DND-41 (cell line): ENCODE results near the gene FAM20B.

Experiments
- ATAC-seq: fragments of 200-7000 bp; cut with Tn5 transposase; 3 replicates; pipeline ENCODE4 v1.9.1; 2021; ENCODE audit warnings: low read depth; ENCODE audit not compliant: insufficient read depth
- DNase-seq: peaks from one replicate; pipeline ENCODE4 v3.0.0-alpha.2; 2020
- H2AFZ ChIP-seq: 2 replicates; pipeline ENCODE4 v1.6.0; 2012; ENCODE audit warnings: low read depth, low read length
- H3K27ac ChIP-seq: 2 replicates; pipeline ENCODE4 v1.5.1; 2012; ENCODE audit warnings: low read length, inconsistent platforms
- H3K27me3 ChIP-seq: fragments of 200-600 bp; sonication (generic); 2 replicates; pipeline ENCODE4 v1.6.0; 2012; ENCODE audit warnings: low read length, mild to moderate bottlenecking, inconsistent platforms; ENCODE audit not compliant: insufficient read depth, poor library complexity
- H3K36me3 ChIP-seq: 2 replicates; pipeline ENCODE4 v1.5.1; 2012; ENCODE audit warnings: low read length, inconsistent platforms; ENCODE audit not compliant: insufficient read depth
- H3K4me1 ChIP-seq: 2 replicates; pipeline ENCODE4 v1.5.1; 2012; ENCODE audit warnings: mild to moderate bottlenecking, low read length; ENCODE audit not compliant: insufficient read depth
- H3K4me2 ChIP-seq: 2 replicates; pipeline ENCODE4 v1.6.0; 2012; ENCODE audit warnings: mild to moderate bottlenecking, moderate library complexity, low read length, inconsistent platforms; ENCODE audit not compliant: insufficient read depth
- H3K4me3 ChIP-seq, 2 experiments: fragments of 200-600 bp in 1 of 2; shearing (Covaris generic) in 1 of 2; 2 replicates each; pipeline ENCODE4 v1.5.1; 2012 to 2016; ENCODE audit warnings: inconsistent platforms in 2 of 2, low read length in 2 of 2, mild to moderate bottlenecking in 2 of 2, low read depth in 1 of 2, moderate library complexity in 1 of 2
- H3K79me2 ChIP-seq: 2 replicates; pipeline ENCODE4 v1.6.0; 2012; ENCODE audit warnings: low read length, inconsistent platforms; ENCODE audit not compliant: insufficient read depth
- H3K9ac ChIP-seq: 2 replicates; pipeline ENCODE4 v1.6.0; 2012; ENCODE audit warnings: low read depth, mild to moderate bottlenecking, inconsistent platforms, low read length, moderate library complexity
- H3K9me3 ChIP-seq: 2 replicates; pipeline ENCODE4 v1.5.1; 2012; ENCODE audit warnings: low read length, moderate library complexity, mild to moderate bottlenecking, inconsistent platforms; ENCODE audit not compliant: insufficient read depth, severe bottlenecking
- H4K20me1 ChIP-seq: 2 replicates; pipeline ENCODE4 v1.6.0; 2012; ENCODE audit warnings: low read length; ENCODE audit not compliant: insufficient read depth
- CTCF ChIP-seq: IDR thresholded peaks from 2 replicates; pipeline ENCODE4 v1.5.1; 2012; ENCODE audit warnings: borderline replicate concordance, low read length, moderate library complexity, mild to moderate bottlenecking; ENCODE audit not compliant: poor library complexity, severe bottlenecking; ENCODE audit errors: extremely low read depth
- EZH2 ChIP-seq: IDR thresholded peaks from 3 replicates; pipeline ENCODE4 v1.6.1; 2012; ENCODE audit warnings: borderline replicate concordance, low read depth, mild to moderate bottlenecking, moderate library complexity, low read length, inconsistent platforms; ENCODE audit not compliant: severe bottlenecking

Gene FAM20B

GRCh38 chr1:179095924-179096323 lies 70.2 kb downstream of the FAM20B start:
- H3K79me2 ChIP-seq: no peaks in the 10 kb centered on the region; the same call in 1 of the 2 replicates
- no peaks in the 10 kb centered on the region for H3K9me3 ChIP-seq
- no peak overlapping the region for H3K4me2 ChIP-seq
- no peak overlapping the region for H3K27ac ChIP-seq
- H2AFZ ChIP-seq: no peak overlapping the region
- peaks cover 14% of the 10 kb centered on the region for H4K20me1 ChIP-seq
- H3K9ac ChIP-seq: no peak overlapping the region
- no peaks in the 10 kb centered on the region for H3K4me1 ChIP-seq
- no peak overlapping the region for H3K4me3 ChIP-seq
- H3K36me3 ChIP-seq: peaks cover 70% of the 10 kb centered on the region
- DNase-seq (no peak), ATAC-seq (no peak)
- no peak for TF ChIP-seq EZH2
- TF ChIP-seq CTCF: no peak
- H3K27me3 ChIP-seq: no peaks in the 10 kb centered on the region

- no peak overlapping the region for H3K4me2 ChIP-seq
- no peaks in the 10 kb centered on the region for H3K27me3 ChIP-seq
- H3K27ac ChIP-seq: no peak overlapping the region
- H3K9ac ChIP-seq: no peak overlapping the region
- H3K4me1 ChIP-seq: no peaks in the 10 kb centered on the region
- peaks cover 33% of the 10 kb centered on the region for H3K36me3 ChIP-seq
- H2AFZ ChIP-seq: no peak overlapping the region
- no peaks in the 10 kb centered on the region; the same call in 1 of the 2 replicates for H4K20me1 ChIP-seq
- H3K79me2 ChIP-seq: no peaks in the 10 kb centered on the region
- DNase-seq: no peak
- H3K9me3 ChIP-seq: no peaks in the 10 kb centered on the region
- ATAC-seq: no peak
- H3K4me3 ChIP-seq: no peak overlapping the region
- TF ChIP-seq CTCF (no peak), EZH2 (no peak)
Observed at GRCh38 chr1:179099891-179100290, 74.2 kb downstream of the FAM20B start.

DNA sequence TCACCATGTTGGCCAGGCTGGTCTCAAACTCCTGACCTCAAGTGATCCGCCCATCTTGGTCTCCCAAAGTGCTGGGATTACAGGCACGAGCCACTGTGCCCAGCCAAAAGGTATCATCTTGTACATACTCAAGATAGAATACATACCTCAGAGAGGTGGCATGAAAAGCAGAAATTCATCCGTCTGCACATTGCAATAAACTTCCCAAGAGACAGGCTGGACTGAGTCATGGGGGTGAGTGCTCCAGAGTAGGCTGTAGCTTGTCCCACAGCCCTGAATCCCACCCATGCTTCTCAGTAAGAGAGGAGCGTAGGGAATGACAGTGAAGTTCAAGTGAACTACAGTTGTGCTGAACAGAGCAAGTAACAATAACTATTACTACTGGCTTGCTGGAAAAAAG lies 75.9 kb downstream of the FAM20B start:
- Histone ChIP-seq H3K27ac (no peak overlapping the region), H4K20me1 (no peaks in the 10 kb centered on the region), H3K79me2 (no peaks in the 10 kb centered on the region), H3K36me3 (peaks cover 17% of the 10 kb centered on the region), H3K4me3 (no peak overlapping the region), H3K27me3 (no peaks in the 10 kb centered on the region), H3K9me3 (no peaks in the 10 kb centered on the region), H3K9ac (no peak overlapping the region), H3K4me2 (no peak overlapping the region), H2AFZ (no peak overlapping the region), H3K4me1 (no peaks in the 10 kb centered on the region)
- DNase-seq (no peak), ATAC-seq (no peak)
- TF ChIP-seq CTCF (no peak), EZH2 (no peak)

DNA sequence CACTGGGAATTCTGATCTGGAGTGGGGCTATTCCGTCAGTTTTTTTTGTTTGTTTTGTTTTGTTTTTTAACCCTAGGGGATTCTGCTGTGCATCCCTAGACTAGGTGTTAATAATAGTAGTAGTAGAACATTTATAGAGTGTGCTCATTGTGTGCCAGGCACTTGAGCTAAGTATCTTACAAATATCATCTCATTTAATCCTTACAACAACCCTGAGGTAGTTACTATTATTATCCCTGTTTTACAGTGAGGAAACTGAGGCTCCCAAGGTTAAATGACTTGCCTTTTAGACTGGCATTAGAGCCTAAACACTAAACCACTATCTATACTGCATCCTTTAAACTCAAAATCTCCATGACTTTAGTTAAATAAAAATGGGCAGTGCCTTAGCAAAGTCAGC lies 78.3 kb downstream of the FAM20B start:
- no peaks in the 10 kb centered on the region for H4K20me1 ChIP-seq
- H3K9me3 ChIP-seq: no peaks in the 10 kb centered on the region
- ATAC-seq: no peak
- H3K4me1 ChIP-seq: no peaks in the 10 kb centered on the region
- no peak overlapping the region for H3K4me3 ChIP-seq
- TF ChIP-seq CTCF (no peak), EZH2 (no peak)
- DNase-seq: no peak
- no peak overlapping the region for H3K9ac ChIP-seq
- H3K79me2 ChIP-seq: no peaks in the 10 kb centered on the region
- H3K4me2 ChIP-seq: no peak overlapping the region
- H3K27me3 ChIP-seq: no peaks in the 10 kb centered on the region
- no peak overlapping the region for H3K27ac ChIP-seq
- H2AFZ ChIP-seq: no peak overlapping the region
- H3K36me3 ChIP-seq: peaks cover 19% of the 10 kb centered on the region
